Ascending aorta (tissue), 2 donors: ENCODE data around the gene SSTR3. TPM values are rescaled to one million over a fixed set of nuclear protein-coding genes. Genes with fewer than 3 reads are reported as not detected.

Experiments used
- DNase-seq, 2 donors: peaks; one replicate each; pipeline ENCODE4 v3.0.0-alpha.2; 2019; ENCODE audit warnings: low spot score in 2 of 2
- H3K27ac ChIP-seq, 2 donors: fragments of 200-600 bp; sonication (generic); one replicate each; pipeline ENCODE4 v1.5.1; 2016 to 2017; ENCODE audit warnings: mild to moderate bottlenecking in 1 of 2
- H3K27me3 ChIP-seq: fragments of 200-600 bp; sonication (generic); one replicate; pipeline ENCODE4 v1.5.1; 2017
- H3K36me3 ChIP-seq, 2 donors: fragments of 200-600 bp; sonication (generic); one replicate each; pipeline ENCODE4 v1.5.1; 2016
- H3K4me1 ChIP-seq, 2 donors: fragments of 200-600 bp; sonication (generic); one replicate each; pipeline ENCODE4 v1.5.1; 2016 to 2017; ENCODE audit warnings: mild to moderate bottlenecking in 1 of 2
- H3K4me3 ChIP-seq, 2 donors: fragments of 200-600 bp; sonication (generic); one replicate each; pipeline ENCODE4 v1.5.1; 2016 to 2017; ENCODE audit warnings: mild to moderate bottlenecking in 1 of 2
- H3K9me3 ChIP-seq, 2 donors: fragments of 200-600 bp; sonication (generic); one replicate each; pipeline ENCODE4 v1.5.1; 2016
- intact Hi-C: fragments of 100-400 bp; cut with DNase I; formaldehyde crosslinking; loops from one replicate; pipeline ENCODE4 v1.15.1; 2023
- total RNA-seq: library from RNA; depleted of rRNA; stranded (reverse); fragments of >200 nt; gene quantifications from one replicate; pipeline ENCODE4 v1.1.0, GENCODE V29; 2016
- TF ChIP-seq, protein P1 (sequence below), 3 experiments: fragments of 200-600 bp in 2 of 3; fragments of 450-650 bp in 1 of 3; sonication (generic) in 2 of 3; IDR thresholded peaks; one replicate each; pipeline ENCODE4 v1.5.1; 2016 to 2019; ENCODE audit warnings: antibody characterized with exemption in 3 of 3, mild to moderate bottlenecking in 1 of 3, moderate library complexity in 1 of 3

The SSTR3 gene
- total RNA-seq, 1 donor from 2014 or later, result not detected

DNA sequence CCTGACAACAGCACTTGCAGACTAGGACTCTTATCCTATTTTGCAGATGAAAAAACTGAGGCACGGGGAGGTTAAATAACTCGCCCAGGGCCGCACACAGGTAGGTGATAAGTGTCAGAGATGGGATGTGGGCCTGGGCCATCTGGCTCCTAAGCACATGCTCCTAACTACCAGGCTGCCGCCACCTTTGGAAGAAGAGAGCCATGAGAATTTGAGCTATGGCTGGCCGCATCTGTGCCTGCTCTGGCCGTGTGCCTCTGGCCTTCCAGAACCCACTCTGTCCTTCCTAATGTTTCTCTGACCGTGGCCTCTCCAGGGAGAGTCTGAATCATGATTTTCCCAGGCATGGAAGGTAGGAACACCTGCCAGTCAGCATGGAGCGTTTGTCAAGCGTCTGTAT, 47.2 kb downstream of the SSTR3 start:
- DNase-seq, result no peak
- intact Hi-C loops, result loop anchor here (5.0 kb wide), 1 partner anchor 388 kb away; the partner anchor contains the start of gene IFT27
- Histone ChIP-seq H3K27ac (no peak overlapping the region), H3K9me3 (no peaks in the 10 kb centered on the region), H3K4me1 (peaks cover 0 to 9% of the 10 kb centered on the region in 2 donors), H3K36me3 (no peaks in the 10 kb centered on the region), H3K27me3 (no peaks in the 10 kb centered on the region), H3K4me3 (no peak overlapping the region)
- TF ChIP-seq, protein P1, sequence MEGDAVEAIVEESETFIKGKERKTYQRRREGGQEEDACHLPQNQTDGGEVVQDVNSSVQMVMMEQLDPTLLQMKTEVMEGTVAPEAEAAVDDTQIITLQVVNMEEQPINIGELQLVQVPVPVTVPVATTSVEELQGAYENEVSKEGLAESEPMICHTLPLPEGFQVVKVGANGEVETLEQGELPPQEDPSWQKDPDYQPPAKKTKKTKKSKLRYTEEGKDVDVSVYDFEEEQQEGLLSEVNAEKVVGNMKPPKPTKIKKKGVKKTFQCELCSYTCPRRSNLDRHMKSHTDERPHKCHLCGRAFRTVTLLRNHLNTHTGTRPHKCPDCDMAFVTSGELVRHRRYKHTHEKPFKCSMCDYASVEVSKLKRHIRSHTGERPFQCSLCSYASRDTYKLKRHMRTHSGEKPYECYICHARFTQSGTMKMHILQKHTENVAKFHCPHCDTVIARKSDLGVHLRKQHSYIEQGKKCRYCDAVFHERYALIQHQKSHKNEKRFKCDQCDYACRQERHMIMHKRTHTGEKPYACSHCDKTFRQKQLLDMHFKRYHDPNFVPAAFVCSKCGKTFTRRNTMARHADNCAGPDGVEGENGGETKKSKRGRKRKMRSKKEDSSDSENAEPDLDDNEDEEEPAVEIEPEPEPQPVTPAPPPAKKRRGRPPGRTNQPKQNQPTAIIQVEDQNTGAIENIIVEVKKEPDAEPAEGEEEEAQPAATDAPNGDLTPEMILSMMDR (IDR thresholded peaks at IDR 0.05), result no peak

DNA sequence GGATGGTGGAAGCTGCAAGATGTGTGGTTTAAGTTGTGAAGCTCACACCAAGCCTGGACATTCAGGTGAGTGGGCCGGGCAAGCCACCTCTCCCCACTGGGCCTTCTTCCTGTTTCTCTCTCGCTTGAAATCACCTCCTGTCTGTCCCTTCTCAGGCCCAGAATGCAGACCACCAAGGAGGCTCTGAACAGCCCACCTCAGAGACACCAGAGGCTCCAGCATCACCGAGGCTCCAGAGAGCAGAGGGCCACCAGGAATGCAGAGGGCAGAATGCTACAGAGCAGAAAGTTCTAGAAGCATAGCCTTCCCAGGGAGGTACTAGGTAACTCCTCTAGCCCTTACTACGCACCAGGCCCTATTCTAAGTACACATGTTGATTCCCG, 47.8 kb downstream of the SSTR3 start:
- no peak overlapping the region for H3K4me3 ChIP-seq
- intact Hi-C loops, result no loop called here
- H3K27ac ChIP-seq, result no peak overlapping the region
- no peaks in the 10 kb centered on the region for H3K36me3 ChIP-seq
- TF ChIP-seq, protein P1 (IDR thresholded peaks at IDR 0.05), result no peak
- no peaks in the 10 kb centered on the region for H3K27me3 ChIP-seq
- no peaks in the 10 kb centered on the region for H3K9me3 ChIP-seq
- H3K4me1 ChIP-seq, result peaks cover 0 to 9% of the 10 kb centered on the region in 2 donors
- no peak for DNase-seq

DNA sequence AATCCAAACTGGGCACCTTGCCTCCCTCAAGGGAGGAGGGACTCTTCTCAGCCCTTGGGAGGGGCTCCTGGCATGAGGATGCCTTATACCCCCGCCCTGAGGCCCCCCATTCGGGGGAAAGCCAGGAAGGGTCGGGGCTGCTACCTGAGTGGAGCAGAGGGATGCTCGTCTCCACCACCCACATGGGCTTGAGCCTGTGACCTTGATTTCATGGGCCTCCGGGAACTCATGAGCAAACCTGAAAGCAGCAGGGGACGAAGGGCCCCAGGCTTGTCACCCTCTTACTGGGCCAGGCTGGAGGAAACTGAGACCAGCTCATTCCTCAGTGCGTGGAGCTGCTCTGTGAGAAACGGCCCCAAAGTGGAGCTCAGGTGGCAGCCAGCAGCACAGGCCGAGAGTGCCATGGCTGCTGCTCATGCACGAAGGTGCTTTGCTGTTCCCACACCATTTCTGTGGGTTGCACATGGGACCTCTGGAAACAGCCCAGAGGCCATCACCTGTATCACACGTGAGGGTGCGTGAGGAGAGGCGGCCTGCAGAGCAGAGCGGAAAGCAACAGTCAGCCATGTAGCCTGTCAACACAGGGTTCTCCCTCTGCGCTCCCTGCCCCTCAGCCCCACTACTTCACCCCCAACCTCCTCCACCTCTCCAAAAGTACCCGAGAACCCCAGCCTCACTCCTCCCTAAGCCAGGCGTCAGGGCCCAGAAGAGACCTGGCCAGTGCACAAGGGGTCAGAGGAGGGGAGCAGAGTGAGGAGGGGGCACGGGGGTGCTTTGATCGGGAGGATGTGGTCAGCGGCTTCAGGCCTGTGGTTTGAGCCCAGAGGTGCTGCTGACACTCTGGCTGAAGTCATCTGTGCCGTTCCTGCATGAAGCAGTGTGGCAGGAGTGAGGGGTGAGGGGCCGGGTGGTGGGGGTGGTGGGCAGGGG, 48.4 kb downstream of the SSTR3 start:
- Histone ChIP-seq H3K27me3 (no peaks in the 10 kb centered on the region), H3K4me1 (peaks cover 0 to 9% of the 10 kb centered on the region in 2 donors), H3K4me3 (no peak overlapping the region), H3K27ac (no peak overlapping the region), H3K36me3 (no peaks in the 10 kb centered on the region), H3K9me3 (no peaks in the 10 kb centered on the region)
- TF ChIP-seq, protein P1 (IDR thresholded peaks at IDR 0.05), result no peak
- intact Hi-C loops, result no loop called here
- no peak for DNase-seq

DNA sequence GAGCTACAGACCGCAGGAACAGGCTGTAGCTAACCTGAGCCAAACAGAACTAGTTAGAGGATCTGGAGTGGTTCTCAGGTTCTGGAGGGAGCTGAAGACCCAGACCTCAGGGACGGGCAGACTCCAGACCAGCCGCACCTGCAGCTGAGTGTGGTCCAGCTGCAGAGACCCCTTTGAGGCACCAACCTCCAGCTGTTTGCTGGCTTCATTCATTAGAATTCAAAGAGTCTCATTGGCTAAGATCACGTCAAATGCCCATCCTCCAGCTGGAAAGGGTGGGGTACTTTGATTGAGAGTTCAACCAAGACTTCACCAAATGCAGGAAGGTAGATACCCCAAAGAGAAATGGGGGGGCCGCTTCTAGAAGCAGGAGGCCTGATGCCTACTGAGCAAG, 49.2 kb downstream of the SSTR3 start:
- TF ChIP-seq, protein P1 (IDR thresholded peaks at IDR 0.05), result no peak
- DNase-seq, result no peak
- intact Hi-C loops, result no loop called here
- H3K4me3 ChIP-seq, result no peak overlapping the region
- H3K4me1 ChIP-seq, result peaks cover 0 to 5% of the 10 kb centered on the region in 2 donors
- no peak overlapping the region for H3K27ac ChIP-seq
- H3K9me3 ChIP-seq, result no peaks in the 10 kb centered on the region
- no peaks in the 10 kb centered on the region for H3K27me3 ChIP-seq
- H3K36me3 ChIP-seq, result no peaks in the 10 kb centered on the region

DNA sequence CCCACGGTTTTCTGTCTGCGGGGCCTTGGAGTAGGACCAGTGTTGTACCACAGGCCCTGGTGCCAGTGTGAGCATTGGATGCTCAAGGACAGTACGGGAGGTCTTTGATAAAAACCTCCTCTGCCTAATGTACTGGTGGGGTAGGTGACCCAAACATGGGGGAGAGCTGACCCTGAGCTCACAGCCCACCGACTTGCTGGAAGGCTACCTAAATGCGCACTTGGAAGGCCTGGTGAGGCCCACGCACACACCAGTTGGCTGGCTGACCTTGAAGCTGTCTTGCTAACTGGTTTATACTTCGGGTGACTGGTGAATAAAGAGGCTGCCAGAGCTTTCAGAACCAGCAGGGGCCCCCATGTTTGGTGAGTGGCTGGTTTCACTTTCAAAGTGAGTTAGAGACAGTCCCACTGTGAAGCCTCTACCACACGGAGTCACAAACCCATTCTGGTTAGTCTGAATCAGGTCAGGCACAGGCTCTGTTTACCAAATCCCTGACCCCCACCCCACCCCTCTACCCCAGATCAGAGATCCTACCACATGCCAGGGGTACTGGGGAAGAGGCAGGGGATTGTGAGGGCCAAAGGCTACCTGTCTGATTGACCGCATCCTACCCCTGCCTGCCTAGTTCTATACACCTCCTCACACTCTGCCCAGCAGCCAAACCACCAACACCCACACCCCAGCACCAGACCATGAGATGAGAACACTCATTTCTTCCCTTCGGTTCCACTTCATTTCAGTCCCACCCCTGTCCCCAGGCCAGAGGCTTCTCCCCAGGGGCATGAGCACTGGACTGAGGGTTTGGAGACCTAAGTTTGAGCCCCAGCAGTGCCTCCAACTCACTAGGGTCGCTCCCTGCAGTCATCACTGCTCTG, 49.8 kb downstream of the SSTR3 start:
- intact Hi-C loops, result no loop called here

More for the DNA sequence above, 49.8 kb downstream of the SSTR3 start:
- Histone ChIP-seq H3K36me3 (no peaks in the 10 kb centered on the region), H3K4me1 (peaks cover 0 to 4% of the 10 kb centered on the region in 2 donors), H3K27ac (no peak overlapping the region), H3K27me3 (no peaks in the 10 kb centered on the region), H3K4me3 (no peak overlapping the region), H3K9me3 (no peaks in the 10 kb centered on the region)
- no peak for DNase-seq
- TF ChIP-seq, protein P1 (IDR thresholded peaks at IDR 0.05), result no peak
